ENCODE results near the gene NDUFS7.

NDUFS7 gene

GRCh38 chr19:1410136-1410786 is 26.6 kb downstream of the NDUFS7 start:
- no peak for DNase-seq (ENCODE audit: low spot score)
- peak overlapping the region; percentile 91 for H3K4me3 ChIP-seq
- peak overlapping the region; percentile 41 to 45 for H3K27ac ChIP-seq
- no peak for TF ChIP-seq CTCF (IDR thresholded peaks at IDR 0.05)

GRCh38 chr19:1410789-1411188 is 27.1 kb downstream of the NDUFS7 start:
- no peak overlapping the region for H3K4me3 ChIP-seq
- peak overlapping the region; percentile 45 to 76 for H3K27ac ChIP-seq
- no peak for TF ChIP-seq CTCF (IDR thresholded peaks at IDR 0.05)
- no peak for DNase-seq (ENCODE audit: low spot score)

- no peak for DNase-seq (ENCODE audit: low spot score)
- no peak for TF ChIP-seq CTCF (IDR thresholded peaks at IDR 0.05)
- Histone ChIP-seq H3K4me3 (peak overlapping the region; percentile 46), H3K27ac (peak overlapping the region; percentile 45 to 76)
These were observed 27.8 kb downstream of the NDUFS7 start for GRCh38 chr19:1411255-1412191.

DNA sequence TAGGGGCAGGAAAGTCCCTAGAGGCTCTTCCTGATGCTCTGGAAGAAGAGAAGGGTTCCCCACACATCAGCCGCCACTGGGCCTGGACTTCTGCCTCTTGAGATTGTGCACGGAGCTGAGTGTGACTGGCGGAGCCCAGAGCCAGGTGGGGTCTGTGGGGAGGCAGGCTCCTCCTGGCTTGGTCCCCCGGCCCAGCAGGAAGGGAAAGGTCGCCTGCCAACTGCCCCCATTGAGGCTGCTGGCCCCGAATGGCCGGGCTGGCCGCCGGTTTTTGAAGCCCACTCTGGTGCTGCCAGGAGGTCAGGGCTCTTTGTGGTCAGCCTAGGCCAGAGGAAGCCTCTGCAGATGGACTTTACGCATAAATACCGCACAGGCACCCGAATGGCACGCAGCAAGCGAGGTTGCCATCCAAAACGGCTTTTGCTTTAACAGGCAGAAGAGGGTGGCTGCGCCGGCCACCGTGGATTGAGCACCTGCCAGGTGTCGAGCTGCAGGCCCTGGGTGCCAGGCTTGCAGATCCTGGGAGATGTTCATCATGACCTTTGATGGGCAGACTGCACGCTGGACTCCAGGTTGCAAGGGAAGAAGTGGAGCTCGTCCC is 28.7 kb downstream of the NDUFS7 start:
- TF ChIP-seq CTCF (IDR thresholded peaks at IDR 0.05) = no peak
- Histone ChIP-seq H3K27ac (peak overlapping the region; percentile 45 to 76), H3K4me3 (no peak overlapping the region)
- DNase-seq (ENCODE audit: low spot score) = no peak

DNA sequence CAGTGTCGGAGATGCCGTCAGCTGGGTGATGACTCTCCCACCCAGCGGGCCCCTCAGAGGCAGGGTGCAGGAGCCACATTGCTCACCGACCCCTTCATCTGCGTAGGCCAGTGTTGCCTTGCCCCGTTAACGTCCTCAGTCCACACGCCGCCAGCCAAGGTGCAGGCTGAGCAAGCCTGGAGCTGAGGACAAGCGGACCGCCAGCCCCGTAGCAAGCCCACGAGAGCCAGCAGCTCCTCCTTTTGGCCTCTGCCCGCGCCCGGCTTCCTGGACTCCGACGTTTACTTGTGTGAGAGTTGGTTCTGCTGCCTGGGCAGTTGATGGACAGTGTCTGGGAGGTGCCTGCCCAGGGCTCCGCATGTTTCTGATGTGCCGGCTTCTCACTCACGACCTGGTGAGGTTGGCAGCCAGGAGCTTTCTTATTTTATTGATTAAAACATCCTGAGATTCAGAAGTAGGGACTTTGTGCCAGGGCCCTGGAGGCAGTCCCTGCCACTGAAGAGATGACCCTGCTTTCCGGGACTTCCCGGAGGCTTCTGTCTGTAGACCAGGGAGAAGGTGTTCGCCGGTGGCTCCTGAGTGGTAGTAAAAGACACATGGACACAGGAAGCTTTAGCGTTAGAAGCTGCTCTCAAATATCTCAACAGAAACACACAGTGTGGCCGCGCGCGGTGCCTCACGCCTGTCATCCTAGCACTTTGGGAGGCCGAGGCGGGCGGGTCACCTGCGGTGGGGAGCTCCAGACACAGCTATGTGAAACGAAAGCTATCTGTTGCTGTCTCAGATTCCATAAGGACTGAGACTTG is 29.5 kb downstream of the NDUFS7 start:
- DNase-seq (ENCODE audit: low spot score) = no peak
- Histone ChIP-seq H3K27ac (no peak overlapping the region), H3K4me3 (no peak overlapping the region)
- no peak for TF ChIP-seq CTCF (IDR thresholded peaks at IDR 0.05)

GRCh38 chr19:1416014-1416841 is 32.5 kb downstream of the NDUFS7 start:
- Histone ChIP-seq H3K27ac (peak overlapping the region; percentile 62 to 86), H3K4me3 (peak overlapping the region; percentile 57)
- DNase-seq (ENCODE audit: low spot score) = no peak
- no peak for TF ChIP-seq CTCF (IDR thresholded peaks at IDR 0.05)

All from coronary artery (tissue), 2 donors.